ENCODE data around the gene LGALS12. TPM values are rescaled to one million over a fixed set of nuclear protein-coding genes. Genes with fewer than 3 reads are reported as not detected.
A peak's percentile ranks its signal among the peaks of the same experiment; 100 is the strongest.

Gene LGALS12
- total and polyA plus RNA-seq, 10 of the 15 experiments (the other 5 are each of a cell fraction or from before 2014, with no cell fraction given) = not detected

DNA sequence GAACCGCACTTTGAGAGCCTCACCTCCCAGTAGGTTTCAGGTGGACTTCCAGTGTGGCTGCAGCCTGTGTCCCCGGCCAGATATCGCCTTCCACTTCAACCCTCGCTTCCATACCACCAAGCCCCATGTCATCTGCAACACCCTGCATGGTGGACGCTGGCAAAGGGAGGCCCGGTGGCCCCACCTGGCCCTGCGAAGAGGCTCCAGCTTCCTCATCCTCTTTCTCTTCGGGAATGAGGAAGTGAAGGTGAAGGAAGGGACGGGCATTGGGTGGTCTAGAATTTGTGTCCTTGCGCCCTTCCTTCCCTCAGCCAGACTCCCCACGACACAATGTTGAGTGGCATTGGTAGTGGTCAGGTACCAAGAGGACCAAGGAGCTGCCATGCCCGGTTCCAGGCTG, 2.9 kb downstream of the LGALS12 start:
- ATAC-seq (no peak), FAIRE-seq (no peak), DNase-seq (ENCODE audit: low read depth, low spot score) (no peak)
- H3K9ac ChIP-seq (ENCODE audit: control insufficient read depth, insufficient read depth, low read length) = no peak overlapping the region
- CTCF ChIA-PET = interaction anchor here (0.5 to 2.5 kb wide), 2 partner anchors 29 to 117 kb away, joined by 3 to 16 read pairs; no protein-coding TSS in a partner anchor
- intact Hi-C loops (cut with micrococcal nuclease; ENCODE audit: unreplicated experiment) (no loop called here), in situ Hi-C loops (cut with MboI) (no loop called here)
- no peaks in the 10 kb centered on the region for H4K20me1 ChIP-seq (ENCODE audit: control insufficient read depth, insufficient read depth)
- BruUV-seq (replicated peaks) = no TSS peak
- TF ChIP-seq MEF2B (IDR thresholded peaks at IDR 0.05; ENCODE audit: partially characterized antibody, poor library complexity, severe bottlenecking) = no peak
- peak; percentile 24; the same call in 1 of the 2 replicates for TF ChIP-seq SPI1 (IDR thresholded peaks at IDR 0.05; ENCODE audit: borderline replicate concordance, insufficient read depth, low read depth, low read length)
- TF ChIP-seq SUZ12 (IDR thresholded peaks at IDR 0.05; ENCODE audit: unreplicated experiment) = no peak
- TF ChIP-seq SMAD1 (IDR thresholded peaks at IDR 0.05; ENCODE audit: low read depth, partially characterized antibody) = no peak
- POLR2A ChIA-PET = no interaction called here
- H3K4me1 ChIP-seq (ENCODE audit: control insufficient read depth, insufficient read depth, low read length) = peaks cover 5% of the 10 kb centered on the region; the same call in 1 of the 2 replicates
- SMC1A ChIA-PET (ENCODE audit: uncharacterized antibody, unreplicated experiment) = interaction anchor here (1.6 kb wide), 1 partner anchor 19 kb away, joined by 5 read pairs; no protein-coding TSS in a partner anchor
- WGBS (ENCODE audit: insufficient coverage, insufficient replicate concordance, low lambda C conversion rate, missing lambda C conversion rate) = 37% methylated on average over 12 of the region's 12 CpGs
- H2AFZ ChIP-seq (ENCODE audit: control insufficient read depth, low read depth, low read length) = no peak overlapping the region
- no peaks in the 10 kb centered on the region for H3K36me3 ChIP-seq (ENCODE audit: control insufficient read depth in 2 of 2, insufficient read depth in 2 of 2, low read length in 1 of 2)
- no peak overlapping the region for H3K4me3 ChIP-seq
- H3K4me2 ChIP-seq (ENCODE audit: control insufficient read depth, insufficient read depth) = no peak overlapping the region
- RAD21 ChIA-PET (ENCODE audit: unreplicated experiment) = no interaction called here
- H3K27me3 ChIP-seq (replicated peaks in 1 of 2; ENCODE audit: control insufficient read depth in 2 of 2, insufficient read depth in 2 of 2, low read length in 1 of 2) = no peaks in the 10 kb centered on the region; a peak in 1 of 4 replicates
- H3K9me3 ChIP-seq (replicated peaks; ENCODE audit: control insufficient read depth, insufficient read depth, low read length) = no peaks in the 10 kb centered on the region
- no peaks in the 10 kb centered on the region for H3K79me2 ChIP-seq (ENCODE audit: control insufficient read depth, insufficient read depth, low read length)
- H3K27ac ChIP-seq (ENCODE audit: control insufficient read depth, insufficient read depth) = no peak overlapping the region

- ChIA-PET CTCF (interaction anchor here (1.3 kb wide), 1 partner anchor 129 kb away, joined by 3 read pairs; no protein-coding TSS in a partner anchor), POLR2A (no interaction called here), SMC1A (ENCODE audit: uncharacterized antibody, unreplicated experiment) (interaction anchor here (1.7 kb wide), 1 partner anchor 31 kb away, joined by 6 read pairs; no protein-coding TSS in a partner anchor), RAD21 (ENCODE audit: unreplicated experiment) (interaction anchor here (2.0 kb wide), 1 partner anchor 126 kb away, joined by 7 read pairs; no protein-coding TSS in a partner anchor)
- Histone ChIP-seq H4K20me1 (ENCODE audit: control insufficient read depth, insufficient read depth) (no peaks in the 10 kb centered on the region), H3K4me2 (ENCODE audit: control insufficient read depth, insufficient read depth) (no peak overlapping the region), H3K4me3 (no peak overlapping the region), H3K9ac (ENCODE audit: control insufficient read depth, insufficient read depth, low read length) (no peak overlapping the region), H2AFZ (ENCODE audit: control insufficient read depth, low read depth, low read length) (no peak overlapping the region), H3K9me3 (replicated peaks; ENCODE audit: control insufficient read depth, insufficient read depth, low read length) (no peaks in the 10 kb centered on the region), H3K27ac (ENCODE audit: control insufficient read depth, insufficient read depth) (no peak overlapping the region), H3K27me3 (replicated peaks in 1 of 2; ENCODE audit: control insufficient read depth in 2 of 2, insufficient read depth in 2 of 2, low read length in 1 of 2) (no peaks in the 10 kb centered on the region; a peak in 1 of 4 replicates), H3K79me2 (ENCODE audit: control insufficient read depth, insufficient read depth, low read length) (no peaks in the 10 kb centered on the region), H3K4me1 (ENCODE audit: control insufficient read depth, insufficient read depth, low read length) (peaks cover 5% of the 10 kb centered on the region; the same call in 1 of the 2 replicates), H3K36me3 (ENCODE audit: control insufficient read depth in 2 of 2, insufficient read depth in 2 of 2, low read length in 1 of 2) (no peaks in the 10 kb centered on the region)
- 42% methylated on average over 7 of the region's 7 CpGs for WGBS (ENCODE audit: insufficient coverage, insufficient replicate concordance, low lambda C conversion rate, missing lambda C conversion rate)
- in situ Hi-C loops (cut with MboI) = no loop called here
- no TSS peak for BruUV-seq (replicated peaks)
- ATAC-seq (no peak), DNase-seq (ENCODE audit: low read depth, low spot score) (no peak), FAIRE-seq (no peak)
- intact Hi-C loops (cut with micrococcal nuclease; ENCODE audit: unreplicated experiment) = no loop called here
- TF ChIP-seq, protein P1, sequence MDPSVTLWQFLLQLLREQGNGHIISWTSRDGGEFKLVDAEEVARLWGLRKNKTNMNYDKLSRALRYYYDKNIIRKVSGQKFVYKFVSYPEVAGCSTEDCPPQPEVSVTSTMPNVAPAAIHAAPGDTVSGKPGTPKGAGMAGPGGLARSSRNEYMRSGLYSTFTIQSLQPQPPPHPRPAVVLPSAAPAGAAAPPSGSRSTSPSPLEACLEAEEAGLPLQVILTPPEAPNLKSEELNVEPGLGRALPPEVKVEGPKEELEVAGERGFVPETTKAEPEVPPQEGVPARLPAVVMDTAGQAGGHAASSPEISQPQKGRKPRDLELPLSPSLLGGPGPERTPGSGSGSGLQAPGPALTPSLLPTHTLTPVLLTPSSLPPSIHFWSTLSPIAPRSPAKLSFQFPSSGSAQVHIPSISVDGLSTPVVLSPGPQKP (IDR thresholded peaks at IDR 0.05; ENCODE audit: low read depth, low read length) = no peak
- TF ChIP-seq ATF2 (IDR thresholded peaks at IDR 0.05; ENCODE audit: low read length) (no peak), JUND (IDR thresholded peaks at IDR 0.05; ENCODE audit: low read depth, low read length) (no peak), GABPA (IDR thresholded peaks at IDR 0.05; ENCODE audit: low read depth) (no peak), BHLHE40 (IDR thresholded peaks at IDR 0.05; ENCODE audit: borderline replicate concordance in 1 of 2, low read depth in 2 of 2, low read length in 1 of 2) (no peak), NRF1 (conservative IDR thresholded peaks at IDR 0.05; ENCODE audit: low read depth, low read length) (no peak), ASH2L (IDR thresholded peaks at IDR 0.05; ENCODE audit: borderline replicate concordance, low read depth) (no peak)
- TF ChIP-seq, protein P2, sequence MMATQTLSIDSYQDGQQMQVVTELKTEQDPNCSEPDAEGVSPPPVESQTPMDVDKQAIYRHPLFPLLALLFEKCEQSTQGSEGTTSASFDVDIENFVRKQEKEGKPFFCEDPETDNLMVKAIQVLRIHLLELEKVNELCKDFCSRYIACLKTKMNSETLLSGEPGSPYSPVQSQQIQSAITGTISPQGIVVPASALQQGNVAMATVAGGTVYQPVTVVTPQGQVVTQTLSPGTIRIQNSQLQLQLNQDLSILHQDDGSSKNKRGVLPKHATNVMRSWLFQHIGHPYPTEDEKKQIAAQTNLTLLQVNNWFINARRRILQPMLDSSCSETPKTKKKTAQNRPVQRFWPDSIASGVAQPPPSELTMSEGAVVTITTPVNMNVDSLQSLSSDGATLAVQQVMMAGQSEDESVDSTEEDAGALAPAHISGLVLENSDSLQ (IDR thresholded peaks at IDR 0.05) = no peak
Measured at GRCh38 chr11:63510360-63511047, 4.6 kb downstream of the LGALS12 start.

Measured in GM12878 (cell line).